Measurements from ENCODE around the gene FAM171A2. TPM values are rescaled to one million over a fixed set of nuclear protein-coding genes. Genes with fewer than 3 reads are reported as not detected.

The FAM171A2 gene
- total and polyA plus RNA-seq, 2 of the 8 experiments (the other 6 are each of a cell fraction or from before 2014, with no cell fraction given): 21.9 to 24.1 TPM

- Histone ChIP-seq H3K4me3 (ENCODE audit: extremely low read depth in 1 of 4, insufficient read depth in 2 of 4, low read depth in 3 of 4, low read length in 4 of 4) (peak overlapping the region; percentile 40 to 67 (median 60); a peak in 7 of 8 replicates), H3K4me1 (replicated peaks in 1 of 4; ENCODE audit: control insufficient read depth in 3 of 4, insufficient read depth in 4 of 4, low read length in 3 of 4) (peaks cover 7 to 39% (median 29%) of the 10 kb centered on the region in 4 experiments), H2BK12ac (ENCODE audit: low read depth, low read length) (0 out of 2 replicates have a peak overlapping the region, but pooled peaks have one; percentile 50), H4K20me1 (replicated peaks in 1 of 2; ENCODE audit: control insufficient read depth in 1 of 2, insufficient read depth in 2 of 2, low read length in 2 of 2) (peaks cover under 1 to 11% of the 10 kb centered on the region in 2 experiments), H2BK5ac (ENCODE audit: low read depth, low read length) (peak overlapping the region; percentile 16; the same call in 1 of the 2 replicates), H3K23ac (ENCODE audit: insufficient read length) (no peak overlapping the region), H3K27me3 (replicated peaks in 1 of 4; ENCODE audit: control insufficient read depth in 3 of 4, extremely low read depth in 1 of 4, insufficient read depth in 3 of 4, low read length in 3 of 4) (peaks cover 0 to 19% (median 17%) of the 10 kb centered on the region in 4 experiments; a peak in 6 of 7 replicates), H2BK120ac (replicated peaks; ENCODE audit: low read depth, low read length) (no peak overlapping the region), H3K27ac (ENCODE audit: low read depth, low read length) (no peak overlapping the region), H3K36me3 (ENCODE audit: control insufficient read depth in 2 of 4, insufficient read depth in 4 of 4, low read length in 3 of 4) (peaks cover 0 to 2% (median 0%) of the 10 kb centered on the region in 4 experiments; a peak in 3 of 8 replicates), H3K56ac (replicated peaks; ENCODE audit: insufficient read length, low read depth, low read length) (no peak overlapping the region), H3K14ac (ENCODE audit: insufficient read length) (no peak overlapping the region), H3K4ac (replicated peaks; ENCODE audit: insufficient read length, low read depth, low read length) (no peak overlapping the region), H3K9ac (replicated peaks in 1 of 4; ENCODE audit: extremely low read depth in 1 of 4, low read depth in 3 of 4, low read length in 3 of 4) (no peak overlapping the region), H2AFZ (ENCODE audit: low read length) (no peak overlapping the region), H3K79me1 (ENCODE audit: low read depth, low read length) (no peaks in the 10 kb centered on the region), H2AK5ac (ENCODE audit: low read depth, low read length) (no peak overlapping the region), H3K23me2 (ENCODE audit: low read depth, low read length) (peaks cover 14% of the 10 kb centered on the region), H3K18ac (ENCODE audit: extremely low read depth, low read length) (no peak overlapping the region; the same call in 1 of the 2 replicates), H4K8ac (ENCODE audit: extremely low read depth, insufficient read depth, low read length) (peak overlapping the region; percentile 53), H3K79me2 (ENCODE audit: control insufficient read depth in 1 of 2, insufficient read depth in 2 of 2, low read length in 2 of 2) (no peaks in the 10 kb centered on the region), H4K5ac (ENCODE audit: insufficient read length, low read depth, low read length) (no peak overlapping the region), H2BK20ac (ENCODE audit: low read length) (no peak overlapping the region), H3K4me2 (ENCODE audit: insufficient read depth in 1 of 2, low read depth in 2 of 2, low read length in 2 of 2) (peak overlapping the region; percentile 97 to 99), H2BK15ac (ENCODE audit: low read length) (peak overlapping the region; percentile 25; the same call in 1 of the 2 replicates), H4K91ac (replicated peaks; ENCODE audit: insufficient read length, low read length) (no peak overlapping the region), H3K9me3 (ENCODE audit: insufficient read depth in 2 of 2, low read depth in 1 of 2, low read length in 1 of 2) (no peaks in the 10 kb centered on the region)
- DNase-seq (ENCODE audit: low read depth in 1 of 2, low spot score in 2 of 2): no peak
- 70% methylated on average over 8 of the region's 11 CpGs; no CpG with 5 or more reads in 1 of the 2 experiments for WGBS, 2 experiments (ENCODE audit: extremely low coverage in 1 of 2, insufficient coverage in 1 of 2, insufficient read length in 1 of 2, insufficient replicate concordance in 2 of 2, low coverage in 1 of 2, low lambda C conversion rate in 2 of 2, missing lambda C conversion rate in 1 of 2)
- POLR2A ChIA-PET (ENCODE audit: partially characterized antibody): interaction anchor here (0.7 to 14.6 kb wide), 7 partner anchors 11 to 104 kb away, joined by 3 to 135 read pairs (median 5); partner anchors contain the start of genes SLC25A39 and UBTF
- CTCF ChIA-PET (ENCODE audit: partially characterized antibody): interaction anchor here (0.8 to 5.3 kb wide), 8 partner anchors 13 to 168 kb away, joined by 3 to 42 read pairs (median 4); no protein-coding TSS in a partner anchor
- FAIRE-seq: no peak
- TF ChIP-seq POU5F1 (IDR thresholded peaks at IDR 0.05; ENCODE audit: low read depth, low read length) (no peak), FOSL1 (IDR thresholded peaks at IDR 0.05; ENCODE audit: insufficient read depth, low read depth, low read length) (no peak), ATF2 (IDR thresholded peaks at IDR 0.05; ENCODE audit: low read length) (no peak), HDAC2 (IDR thresholded peaks at IDR 0.05; ENCODE audit: borderline replicate concordance in 1 of 2, low read depth in 2 of 2, low read length in 2 of 2) (no peak), RAD21 (IDR thresholded peaks at IDR 0.05 in 1 of 2, conservative IDR thresholded peaks at IDR 0.05 in 1 of 2; ENCODE audit: low read depth in 2 of 2, low read length in 2 of 2) (no peak), TEAD4 (IDR thresholded peaks at IDR 0.05; ENCODE audit: low read depth, low read length) (no peak)
These were observed 49.2 kb downstream of the FAM171A2 start for GRCh38 chr17:44314524-44314868.

Measured in H1 (cell line).